ENCODE data around the gene PIK3AP1. TPM values are rescaled to one million over a fixed set of nuclear protein-coding genes. Genes with fewer than 3 reads are reported as not detected.
"Not testable (repeated sequence)": the region's sequence is repeated elsewhere in the genome, so short reads cannot be mapped to it uniquely, and the experiment has no call there.

PIK3AP1 gene
- polyA plus RNA-seq, 2 of the 4 experiments (the other 2 are of a cell fraction) = 1.6 to 3.2 TPM

- Histone ChIP-seq H3K4me3 (no peak overlapping the region), H3K27ac (no peak overlapping the region), H3K4me1 (no peaks in the 10 kb centered on the region), H3K4me2 (no peak overlapping the region), H3K9me3 (no peaks in the 10 kb centered on the region)
- no peak for FAIRE-seq
- TF ChIP-seq, protein P1, sequence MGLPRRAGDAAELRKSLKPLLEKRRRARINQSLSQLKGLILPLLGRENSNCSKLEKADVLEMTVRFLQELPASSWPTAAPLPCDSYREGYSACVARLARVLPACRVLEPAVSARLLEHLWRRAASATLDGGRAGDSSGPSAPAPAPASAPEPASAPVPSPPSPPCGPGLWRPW (IDR thresholded peaks at IDR 0.05) = no peak
- TF ChIP-seq NR3C1 (IDR thresholded peaks at IDR 0.05) (no peak), ZNF302 (CRISPR knock-in tag; IDR thresholded peaks at IDR 0.05) (no peak), SREBF2 (IDR thresholded peaks at IDR 0.05) (no peak), EHMT2 (IDR thresholded peaks at IDR 0.05; ENCODE audit: low read depth) (no peak), JUNB (IDR thresholded peaks at IDR 0.05) (no peak), TP53 (CRISPR knock-in tag; IDR thresholded peaks at IDR 0.05) (no peak), BHLHE40 (IDR thresholded peaks at IDR 0.05; ENCODE audit: low read depth, low read length) (no peak), HOXA7 (CRISPR knock-in tag; IDR thresholded peaks at IDR 0.05) (no peak)
- TF ChIP-seq, protein P2, sequence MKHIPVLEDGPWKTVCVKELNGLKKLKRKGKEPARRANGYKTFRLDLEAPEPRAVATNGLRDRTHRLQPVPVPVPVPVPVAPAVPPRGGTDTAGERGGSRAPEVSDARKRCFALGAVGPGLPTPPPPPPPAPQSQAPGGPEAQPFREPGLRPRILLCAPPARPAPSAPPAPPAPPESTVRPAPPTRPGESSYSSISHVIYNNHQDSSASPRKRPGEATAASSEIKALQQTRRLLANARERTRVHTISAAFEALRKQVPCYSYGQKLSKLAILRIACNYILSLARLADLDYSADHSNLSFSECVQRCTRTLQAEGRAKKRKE (CRISPR knock-in tag; IDR thresholded peaks at IDR 0.05; ENCODE audit: low read depth) = no peak
- 90% methylated on average over 3 of the region's 3 CpGs for WGBS (ENCODE audit: missing lambda C conversion rate)
- DNase-seq (ENCODE audit: low read depth in 1 of 2, low spot score in 1 of 2) = no peak
- CTCF ChIA-PET = interaction anchor here (0.7 to 1.9 kb wide), 2 partner anchors 180 to 637 kb away, joined by 3 to 6 read pairs; no protein-coding TSS in a partner anchor
- POLR2A ChIA-PET = no interaction called here
- no peak for ATAC-seq
These were observed 165.0 kb downstream of the PIK3AP1 start for GRCh38 chr10:96555330-96555729.

DNA sequence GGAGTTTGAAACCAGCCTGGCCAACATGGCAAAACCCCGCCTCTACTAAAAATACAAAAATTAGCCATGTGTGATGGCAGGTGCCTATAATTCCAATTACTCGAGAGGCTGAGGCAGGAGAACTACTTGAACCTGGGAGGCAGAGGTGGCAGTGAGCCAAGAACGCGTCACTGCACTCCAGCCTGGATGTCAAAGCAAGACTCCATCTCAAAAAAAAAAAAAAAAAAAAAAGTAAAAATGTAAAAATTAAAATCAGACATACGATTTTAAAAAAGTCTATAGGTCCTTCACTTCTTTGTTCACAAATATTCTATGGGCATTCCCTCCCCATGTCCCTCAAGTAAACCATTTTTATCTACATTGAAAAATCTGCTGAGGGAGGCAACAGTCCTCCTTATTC lies 171.7 kb downstream of the PIK3AP1 start:
- DNase-seq (ENCODE audit: low read depth in 1 of 2, low spot score in 1 of 2) (no peak), ATAC-seq (no peak), FAIRE-seq (no peak)
- ChIA-PET POLR2A (no interaction called here), CTCF (no interaction called here)
- no peak overlapping the region for H3K4me3 ChIP-seq
- H3K4me1 ChIP-seq = no peaks in the 10 kb centered on the region
- no peak overlapping the region for H3K4me2 ChIP-seq
- TF ChIP-seq MAZ (IDR thresholded peaks at IDR 0.05; ENCODE audit: borderline replicate concordance, low read depth, low read length) = no peak
- no peak for TF ChIP-seq SMC3 (IDR thresholded peaks at IDR 0.05)
- TF ChIP-seq SREBF2 (IDR thresholded peaks at IDR 0.05) = no peak
- no peak for TF ChIP-seq JUNB (IDR thresholded peaks at IDR 0.05)
- TF ChIP-seq, protein P1 (IDR thresholded peaks at IDR 0.05) = no peak
- no peak for TF ChIP-seq BHLHE40 (IDR thresholded peaks at IDR 0.05; ENCODE audit: low read depth, low read length)
- no peak for TF ChIP-seq ZC3H11A (IDR thresholded peaks at IDR 0.05)
- 93% methylated on average over 5 of the region's 5 CpGs for WGBS (ENCODE audit: missing lambda C conversion rate)
- H3K9me3 ChIP-seq = no peaks in the 10 kb centered on the region
- H3K27ac ChIP-seq = no peak overlapping the region

DNA sequence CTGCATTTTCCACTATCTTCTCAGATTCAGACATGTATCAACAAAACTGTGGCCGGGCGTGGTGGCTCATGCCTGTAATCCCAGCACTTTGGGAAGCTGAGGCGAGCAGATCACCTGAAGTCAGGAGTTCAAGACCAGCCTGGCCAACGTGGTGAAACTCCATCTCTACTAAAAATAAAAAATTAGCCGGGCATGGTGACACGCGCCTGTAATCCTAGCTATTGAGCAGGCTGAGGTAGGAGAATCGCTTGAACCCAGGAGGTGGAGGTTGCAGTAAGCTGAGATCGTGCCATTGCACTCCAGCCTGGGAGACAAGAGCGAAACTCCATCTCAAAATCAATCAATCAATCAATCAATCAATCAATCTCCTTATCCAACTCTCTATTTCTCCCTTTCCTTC lies 174.8 kb downstream of the PIK3AP1 start:
- H3K4me2 ChIP-seq; ATAC-seq; FAIRE-seq; H3K4me3 ChIP-seq; H3K9me3 ChIP-seq; H3K4me1 ChIP-seq; DNase-seq (ENCODE audit: low read depth in 1 of 2, low spot score in 1 of 2); H3K27ac ChIP-seq: not testable (repeated sequence)
- 95% methylated on average over 10 of the region's 10 CpGs for WGBS (ENCODE audit: missing lambda C conversion rate)
- ChIA-PET POLR2A (interaction anchor here (1.2 kb wide), 1 partner anchor 12 kb away, joined by 3 read pairs; no protein-coding TSS in a partner anchor), CTCF (interaction anchor here (0.7 to 1.3 kb wide), 3 partner anchors 31 to 73 kb away, joined by 3 read pairs; partner anchors contain the start of gene TLL2)

Small RNA genes within 50 kb of the gene (small RNA-seq; reads per million reads assigned to genes)
- gene RNA5SP324 (0 to 0.19 (median 0) reads per million in 6 experiments), gene RNU6-1274P (0 to 2.1 (median 0.39) reads per million in 6 experiments)

Other genes with a start within 250 kb of the PIK3AP1 start
- gene TLL2, start 206.6 kb downstream of the PIK3AP1 start, polyA plus RNA-seq (2011; rRNA removed) = 0.08 TPM in 2 replicates
- gene TLL2, start 206.6 kb downstream of the PIK3AP1 start, polyA plus RNA-seq (2017; fragmentation: RNase III; extraction: RNeasy Plus Mini Kit Qiagen cat#74134 plus additional on column Dnase treatment) = 0.12 to 0.18 TPM (median 0.13 TPM) in 3 replicates
- 78.2 and 138 TPM in 2 replicates for gene TM9SF3, start 133.5 kb downstream of the PIK3AP1 start, polyA plus RNA-seq (2011; rRNA removed)
- gene TM9SF3, start 133.5 kb downstream of the PIK3AP1 start, polyA plus RNA-seq (2017; fragmentation: RNase III; extraction: RNeasy Plus Mini Kit Qiagen cat#74134 plus additional on column Dnase treatment) = 88.9 to 92.9 TPM (median 92.3 TPM) in 3 replicates
- 17.6 TPM in 2 replicates for gene LCOR, start 111.8 kb upstream of the PIK3AP1 start, polyA plus RNA-seq (2011; rRNA removed)
- 4.8 to 6.9 TPM (median 6.4 TPM) in 3 replicates for gene LCOR, start 111.8 kb upstream of the PIK3AP1 start, polyA plus RNA-seq (2017; fragmentation: RNase III; extraction: RNeasy Plus Mini Kit Qiagen cat#74134 plus additional on column Dnase treatment)